Activated naive CD8-positive, alpha-beta T cell treated with anti-CD3 and anti-CD28 coated beads, Interleukin-2, amount 50 U/mL, for 16 hours (primary cell): ENCODE data around the gene PRDM16.
"Not testable (repeated sequence)": the region's sequence is repeated elsewhere in the genome, so short reads cannot be mapped to it uniquely, and the experiment has no call there.

Experiments
- DNase-seq: peaks from one replicate; pipeline ENCODE4 v3.0.0-alpha.2; 2020; ENCODE audit warnings: low read depth, low spot score

The PRDM16 gene

GRCh38 chr1:3226191-3226590, 157.2 kb downstream of the PRDM16 start:
- DNase-seq, result no peak

GRCh38 chr1:3226701-3227350, 157.8 kb downstream of the PRDM16 start:
- DNase-seq, result no peak

- no peak for DNase-seq
These were observed 158.3 kb downstream of the PRDM16 start for GRCh38 chr1:3227351-3227704.

GRCh38 chr1:3227893-3228292, 158.9 kb downstream of the PRDM16 start:
- DNase-seq, result no peak

- DNase-seq, result no peak
These were observed 160.2 kb downstream of the PRDM16 start for GRCh38 chr1:3229081-3229725.

- DNase-seq, result no peak
These were observed 161.6 kb downstream of the PRDM16 start for GRCh38 chr1:3230553-3230952.

GRCh38 chr1:3231245-3231644, 162.2 kb downstream of the PRDM16 start:
- no peak for DNase-seq

GRCh38 chr1:3231826-3232225, 162.8 kb downstream of the PRDM16 start:
- DNase-seq, result no peak

GRCh38 chr1:3233031-3233430, 164.0 kb downstream of the PRDM16 start:
- no peak for DNase-seq

GRCh38 chr1:3233551-3233950, 164.5 kb downstream of the PRDM16 start:
- DNase-seq, result no peak

GRCh38 chr1:3234281-3234680, 165.3 kb downstream of the PRDM16 start:
- DNase-seq, result no peak

- no peak for DNase-seq
These were observed 166.0 kb downstream of the PRDM16 start for GRCh38 chr1:3234956-3235355.

GRCh38 chr1:3235496-3235895, 166.5 kb downstream of the PRDM16 start:
- DNase-seq, result no peak

GRCh38 chr1:3236361-3236760, 167.4 kb downstream of the PRDM16 start:
- DNase-seq, result no peak

- DNase-seq, result no peak
These were observed 168.0 kb downstream of the PRDM16 start for GRCh38 chr1:3236955-3237354.

GRCh38 chr1:3237570-3237969, 168.6 kb downstream of the PRDM16 start:
- DNase-seq, result no peak

GRCh38 chr1:3237994-3238702, 169.1 kb downstream of the PRDM16 start:
- DNase-seq, result no peak

- no peak for DNase-seq
These were observed 169.8 kb downstream of the PRDM16 start for GRCh38 chr1:3238703-3239278.

- DNase-seq, result not testable (repeated sequence)
These were observed 171.0 kb downstream of the PRDM16 start for GRCh38 chr1:3239991-3240390.

- DNase-seq, result no peak
These were observed 171.7 kb downstream of the PRDM16 start for GRCh38 chr1:3240524-3241235.

GRCh38 chr1:3241236-3241550, 172.2 kb downstream of the PRDM16 start:
- no peak for DNase-seq
